GM19397 (cell line): ENCODE data around the gene CHCHD6.

ENCODE experiments used
- ATAC-seq: cut with Tn5 transposase; IDR thresholded peaks from one replicate; pipeline ENCODE4 v1.9.1; 2021; ENCODE audit warnings: mild to moderate bottlenecking, moderate library complexity; ENCODE audit not compliant: unreplicated experiment

CHCHD6 gene

GRCh38 chr3:126704494-126705214 lies 614 bp downstream of the CHCHD6 start:
- ATAC-seq, result no peak

- no peak for ATAC-seq
Observed at GRCh38 chr3:126706631-126707030, 2.6 kb downstream of the CHCHD6 start.

GRCh38 chr3:126711121-126711760 lies 7.2 kb downstream of the CHCHD6 start:
- ATAC-seq, result no peak

GRCh38 chr3:126713199-126713598 lies 9.2 kb downstream of the CHCHD6 start:
- no peak for ATAC-seq

- ATAC-seq, result no peak
Observed at GRCh38 chr3:126714276-126714900, 10.3 kb downstream of the CHCHD6 start.

- no peak for ATAC-seq
Observed at GRCh38 chr3:126714921-126715320, 10.9 kb downstream of the CHCHD6 start.

- ATAC-seq, result no peak
Observed at GRCh38 chr3:126715432-126715831, 11.4 kb downstream of the CHCHD6 start.

- ATAC-seq, result no peak
Observed at GRCh38 chr3:126716057-126716456, 12.0 kb downstream of the CHCHD6 start.

- ATAC-seq, result no peak
Observed at GRCh38 chr3:126718561-126719445, 14.8 kb downstream of the CHCHD6 start.

- no peak for ATAC-seq
Observed at GRCh38 chr3:126720596-126720995, 16.6 kb downstream of the CHCHD6 start.

GRCh38 chr3:126721246-126721645 lies 17.2 kb downstream of the CHCHD6 start:
- no peak for ATAC-seq

GRCh38 chr3:126723237-126723636 lies 19.2 kb downstream of the CHCHD6 start:
- ATAC-seq, result no peak

- no peak for ATAC-seq
Observed at GRCh38 chr3:126723801-126724200, 19.8 kb downstream of the CHCHD6 start.

- ATAC-seq, result no peak
Observed at GRCh38 chr3:126728680-126729079, 24.6 kb downstream of the CHCHD6 start.

- ATAC-seq, result no peak
Observed at GRCh38 chr3:126730376-126730775, 26.3 kb downstream of the CHCHD6 start.

GRCh38 chr3:126731044-126731443 lies 27.0 kb downstream of the CHCHD6 start:
- no peak for ATAC-seq

- ATAC-seq, result no peak
Observed at GRCh38 chr3:126732281-126733060, 28.4 kb downstream of the CHCHD6 start.

GRCh38 chr3:126733061-126733430 lies 29.0 kb downstream of the CHCHD6 start:
- no peak for ATAC-seq

GRCh38 chr3:126734106-126734723 lies 30.2 kb downstream of the CHCHD6 start:
- no peak for ATAC-seq

GRCh38 chr3:126737527-126737926 lies 33.5 kb downstream of the CHCHD6 start:
- no peak for ATAC-seq
